Measurements from ENCODE around the gene CDC42EP4. TPM values are rescaled to one million over a fixed set of nuclear protein-coding genes. Genes with fewer than 3 reads are reported as not detected.

The CDC42EP4 gene
- total and polyA plus RNA-seq, 2 experiments from 2014 or later, result 4.4 to 19.9 TPM

DNA sequence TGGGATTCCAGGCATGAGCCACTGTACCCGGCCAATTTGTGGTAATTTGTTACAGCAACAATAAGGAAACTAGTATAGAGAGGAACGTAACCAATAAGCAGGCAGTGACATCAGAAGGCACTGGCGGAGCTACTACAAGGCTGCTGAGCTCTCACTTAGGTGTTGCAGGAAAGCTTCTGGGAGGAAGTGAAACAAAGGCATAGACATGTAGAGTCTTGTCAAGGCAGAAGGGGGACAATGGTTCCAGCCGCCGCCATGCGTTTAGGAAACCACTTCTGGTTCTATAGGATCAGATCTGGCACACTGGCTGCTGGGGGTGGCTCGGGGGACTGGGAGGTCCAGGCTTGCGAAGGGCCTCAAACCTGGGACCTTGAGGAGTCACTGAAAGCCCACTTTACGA, 40.7 kb downstream of the CDC42EP4 start:
- H3K4me3 ChIP-seq, result no peak overlapping the region
- TF ChIP-seq NANOG (IDR thresholded peaks at IDR 0.05; ENCODE audit: borderline replicate concordance) (no peak), JUNB (IDR thresholded peaks at IDR 0.05; ENCODE audit: unreplicated experiment) (no peak), ZNF114 (CRISPR knock-in tag; IDR thresholded peaks at IDR 0.05) (no peak), ZNF331 (CRISPR knock-in tag; IDR thresholded peaks at IDR 0.05; ENCODE audit: low read depth) (no peak), EZH2 (IDR thresholded peaks at IDR 0.05; ENCODE audit: low read depth, unreplicated experiment) (no peak), POLR2AphosphoS5 (IDR thresholded peaks at IDR 0.05; ENCODE audit: low read depth) (no peak), STAT1 (IDR thresholded peaks at IDR 0.05; ENCODE audit: unreplicated experiment) (no peak)
- TF ChIP-seq, protein P1, sequence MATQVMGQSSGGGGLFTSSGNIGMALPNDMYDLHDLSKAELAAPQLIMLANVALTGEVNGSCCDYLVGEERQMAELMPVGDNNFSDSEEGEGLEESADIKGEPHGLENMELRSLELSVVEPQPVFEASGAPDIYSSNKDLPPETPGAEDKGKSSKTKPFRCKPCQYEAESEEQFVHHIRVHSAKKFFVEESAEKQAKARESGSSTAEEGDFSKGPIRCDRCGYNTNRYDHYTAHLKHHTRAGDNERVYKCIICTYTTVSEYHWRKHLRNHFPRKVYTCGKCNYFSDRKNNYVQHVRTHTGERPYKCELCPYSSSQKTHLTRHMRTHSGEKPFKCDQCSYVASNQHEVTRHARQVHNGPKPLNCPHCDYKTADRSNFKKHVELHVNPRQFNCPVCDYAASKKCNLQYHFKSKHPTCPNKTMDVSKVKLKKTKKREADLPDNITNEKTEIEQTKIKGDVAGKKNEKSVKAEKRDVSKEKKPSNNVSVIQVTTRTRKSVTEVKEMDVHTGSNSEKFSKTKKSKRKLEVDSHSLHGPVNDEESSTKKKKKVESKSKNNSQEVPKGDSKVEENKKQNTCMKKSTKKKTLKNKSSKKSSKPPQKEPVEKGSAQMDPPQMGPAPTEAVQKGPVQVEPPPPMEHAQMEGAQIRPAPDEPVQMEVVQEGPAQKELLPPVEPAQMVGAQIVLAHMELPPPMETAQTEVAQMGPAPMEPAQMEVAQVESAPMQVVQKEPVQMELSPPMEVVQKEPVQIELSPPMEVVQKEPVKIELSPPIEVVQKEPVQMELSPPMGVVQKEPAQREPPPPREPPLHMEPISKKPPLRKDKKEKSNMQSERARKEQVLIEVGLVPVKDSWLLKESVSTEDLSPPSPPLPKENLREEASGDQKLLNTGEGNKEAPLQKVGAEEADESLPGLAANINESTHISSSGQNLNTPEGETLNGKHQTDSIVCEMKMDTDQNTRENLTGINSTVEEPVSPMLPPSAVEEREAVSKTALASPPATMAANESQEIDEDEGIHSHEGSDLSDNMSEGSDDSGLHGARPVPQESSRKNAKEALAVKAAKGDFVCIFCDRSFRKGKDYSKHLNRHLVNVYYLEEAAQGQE (IDR thresholded peaks at IDR 0.05; ENCODE audit: unreplicated experiment), result no peak
- Mint-ChIP-seq H3K36me3 (ENCODE audit: low read depth) (no peaks in the 10 kb centered on the region), H3K27me3 (ENCODE audit: insufficient read depth, low read depth, poor library complexity) (peaks cover 20% of the 10 kb centered on the region), H3K27ac (no peak overlapping the region), H3K4me1 (peaks cover 3% of the 10 kb centered on the region; the same call in 1 of the 3 replicates), H3K4me3 (no peak overlapping the region), H3K9me3 (no peaks in the 10 kb centered on the region)
- no peaks in the 10 kb centered on the region for H3K36me3 ChIP-seq (ENCODE audit: insufficient read depth)
- H3K9me2 ChIP-seq (ENCODE audit: insufficient read depth), result no peaks in the 10 kb centered on the region; the same call in 1 of the 2 replicates
- H3K4me1 ChIP-seq (ENCODE audit: insufficient read depth), result 0 out of 2 replicates have a peak, but pooled peaks cover 3% of the 10 kb centered on the region
- H3K79me2 ChIP-seq (replicated peaks; ENCODE audit: insufficient read depth), result no peaks in the 10 kb centered on the region
- DNase-seq (ENCODE audit: low spot score), result no peak
- no peaks in the 10 kb centered on the region for H3K27me3 ChIP-seq (ENCODE audit: insufficient read depth)
- no peaks in the 10 kb centered on the region for H4K20me1 ChIP-seq (replicated peaks; ENCODE audit: insufficient read depth)
- H3F3A ChIP-seq (replicated peaks; ENCODE audit: low read depth), result no peaks in the 10 kb centered on the region
- no peak overlapping the region for H3K4me2 ChIP-seq
- peak overlapping the region; percentile 74; the same call in 1 of the 2 replicates for H2AFZ ChIP-seq
- H3K27ac ChIP-seq (ENCODE audit: low read depth), result no peak overlapping the region
- no peak for ATAC-seq

DNA sequence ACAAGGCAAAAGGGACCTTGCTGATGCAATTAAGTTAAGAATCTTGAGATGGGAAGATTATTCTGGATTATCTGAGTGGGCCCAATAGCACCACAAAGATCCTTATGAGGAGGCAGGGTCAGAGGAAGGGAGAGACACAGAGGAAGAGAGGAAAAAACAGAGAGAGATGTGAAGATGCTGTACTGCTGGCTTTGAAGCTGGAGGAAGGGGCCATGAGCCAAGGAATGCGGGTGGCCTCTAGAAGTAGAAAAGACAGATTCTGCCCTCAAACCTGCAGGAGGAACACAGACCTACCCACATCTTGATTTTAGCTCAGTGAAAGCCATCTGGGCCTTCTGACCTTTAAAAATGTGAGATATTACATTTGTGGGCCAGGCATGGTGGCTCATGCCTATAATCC, 42.0 kb downstream of the CDC42EP4 start:
- H3K36me3 Mint-ChIP-seq (ENCODE audit: low read depth), result no peaks in the 10 kb centered on the region
- no peak for ATAC-seq
- peaks cover 20% of the 10 kb centered on the region for H3K27me3 Mint-ChIP-seq (ENCODE audit: insufficient read depth, low read depth, poor library complexity)
- H3K4me1 Mint-ChIP-seq, result peaks cover 3% of the 10 kb centered on the region; the same call in 1 of the 3 replicates
- Histone ChIP-seq H3F3A (replicated peaks; ENCODE audit: low read depth) (no peaks in the 10 kb centered on the region), H3K27me3 (ENCODE audit: insufficient read depth) (no peaks in the 10 kb centered on the region), H3K79me2 (replicated peaks; ENCODE audit: insufficient read depth) (no peaks in the 10 kb centered on the region), H3K36me3 (ENCODE audit: insufficient read depth) (no peaks in the 10 kb centered on the region), H3K4me2 (no peak overlapping the region), H4K20me1 (replicated peaks; ENCODE audit: insufficient read depth) (no peaks in the 10 kb centered on the region), H2AFZ (no peak overlapping the region), H3K27ac (ENCODE audit: low read depth) (no peak overlapping the region), H3K9me2 (ENCODE audit: insufficient read depth) (no peaks in the 10 kb centered on the region; the same call in 1 of the 2 replicates), H3K4me3 (no peak overlapping the region), H3K4me1 (ENCODE audit: insufficient read depth) (0 out of 2 replicates have a peak, but pooled peaks cover 3% of the 10 kb centered on the region)
- DNase-seq (ENCODE audit: low spot score), result no peak
- no peak overlapping the region for H3K27ac Mint-ChIP-seq
- no peak for TF ChIP-seq EZH2 (IDR thresholded peaks at IDR 0.05; ENCODE audit: low read depth, unreplicated experiment)
- H3K9me3 Mint-ChIP-seq, result no peaks in the 10 kb centered on the region
- no peak overlapping the region for H3K4me3 Mint-ChIP-seq
